Measurements from ENCODE around the gene SLC8A2.

The SLC8A2 gene

GRCh38 chr19:47497821-47498520 is 26.3 kb upstream of the SLC8A2 start:
- no peaks in the 10 kb centered on the region for H3K27me3 ChIP-seq (ENCODE audit: insufficient read depth, low read length)
- no peaks in the 10 kb centered on the region for H3K79me2 ChIP-seq (ENCODE audit: insufficient read depth, low read length)

GRCh38 chr19:47497050-47497766 is 25.5 kb upstream of the SLC8A2 start:
- Histone ChIP-seq H3K36me3 (ENCODE audit: insufficient read depth, low read length) (peaks cover 26% of the 10 kb centered on the region; the same call in 1 of the 2 replicates), H3K9me2 (ENCODE audit: low read depth, low read length) (no peaks in the 10 kb centered on the region), H3K4me3 (ENCODE audit: low read depth, low read length, poor library complexity, severe bottlenecking) (no peak overlapping the region), H2AFZ (ENCODE audit: low read length) (no peak overlapping the region), H3K27ac (ENCODE audit: low read depth, low read length, poor library complexity, severe bottlenecking) (no peak overlapping the region), H3K27me3 (ENCODE audit: insufficient read depth, low read length) (no peaks in the 10 kb centered on the region), H3K4me1 (ENCODE audit: insufficient read depth, low read length, severe bottlenecking) (no peaks in the 10 kb centered on the region), H3F3A (ENCODE audit: insufficient read depth, low read length) (no peaks in the 10 kb centered on the region), H3K9ac (ENCODE audit: low read length) (no peak overlapping the region), H4K20me1 (ENCODE audit: insufficient read depth, low read length) (no peaks in the 10 kb centered on the region), H3K9me3 (ENCODE audit: low read length) (no peaks in the 10 kb centered on the region), H3K4me2 (ENCODE audit: low read length) (no peak overlapping the region), H3K79me2 (ENCODE audit: insufficient read depth, low read length) (no peaks in the 10 kb centered on the region)
- TF ChIP-seq EZH2 (IDR thresholded peaks at IDR 0.05; ENCODE audit: borderline replicate concordance, low read length) = no peak

More at GRCh38 chr19:47497821-47498520, 26.3 kb upstream of the SLC8A2 start:
- no peak overlapping the region for H3K9ac ChIP-seq (ENCODE audit: low read length)
- TF ChIP-seq EZH2 (IDR thresholded peaks at IDR 0.05; ENCODE audit: borderline replicate concordance, low read length) (no peak), CTCF (IDR thresholded peaks at IDR 0.05; ENCODE audit: low read length) (no peak)
- H3K4me2 ChIP-seq (ENCODE audit: low read length) = no peak overlapping the region
- no peak overlapping the region for H3K4me3 ChIP-seq (ENCODE audit: low read depth, low read length, poor library complexity, severe bottlenecking)
- H3K27ac ChIP-seq (ENCODE audit: low read depth, low read length, poor library complexity, severe bottlenecking) = no peak overlapping the region
- no peaks in the 10 kb centered on the region for H4K20me1 ChIP-seq (ENCODE audit: insufficient read depth, low read length)
- H3K9me2 ChIP-seq (ENCODE audit: low read depth, low read length) = no peaks in the 10 kb centered on the region
- H3K4me1 ChIP-seq (ENCODE audit: insufficient read depth, low read length, severe bottlenecking) = no peaks in the 10 kb centered on the region
- no peaks in the 10 kb centered on the region for H3F3A ChIP-seq (ENCODE audit: insufficient read depth, low read length)
- H2AFZ ChIP-seq (ENCODE audit: low read length) = no peak overlapping the region
- H3K36me3 ChIP-seq (ENCODE audit: insufficient read depth, low read length) = peaks cover 30% of the 10 kb centered on the region; the same call in 1 of the 2 replicates
- H3K9me3 ChIP-seq (ENCODE audit: low read length) = no peaks in the 10 kb centered on the region

GRCh38 chr19:47495478-47496372 is 24.0 kb upstream of the SLC8A2 start:
- TF ChIP-seq EZH2 (IDR thresholded peaks at IDR 0.05; ENCODE audit: borderline replicate concordance, low read length) = no peak
- TF ChIP-seq CTCF (IDR thresholded peaks at IDR 0.05; ENCODE audit: low read length) = no peak
- no peaks in the 10 kb centered on the region for H3K9me3 ChIP-seq (ENCODE audit: low read length)
- H3K79me2 ChIP-seq (ENCODE audit: insufficient read depth, low read length) = no peaks in the 10 kb centered on the region
- no peaks in the 10 kb centered on the region for H3F3A ChIP-seq (ENCODE audit: insufficient read depth, low read length)
- no peaks in the 10 kb centered on the region for H3K4me1 ChIP-seq (ENCODE audit: insufficient read depth, low read length, severe bottlenecking)
- H4K20me1 ChIP-seq (ENCODE audit: insufficient read depth, low read length) = no peaks in the 10 kb centered on the region
- H2AFZ ChIP-seq (ENCODE audit: low read length) = no peak overlapping the region
- no peaks in the 10 kb centered on the region for H3K9me2 ChIP-seq (ENCODE audit: low read depth, low read length)
- H3K36me3 ChIP-seq (ENCODE audit: insufficient read depth, low read length) = peaks cover 22% of the 10 kb centered on the region; the same call in 1 of the 2 replicates
- H3K9ac ChIP-seq (ENCODE audit: low read length) = no peak overlapping the region
- H3K27me3 ChIP-seq (ENCODE audit: insufficient read depth, low read length) = no peaks in the 10 kb centered on the region
- H3K4me3 ChIP-seq (ENCODE audit: low read depth, low read length, poor library complexity, severe bottlenecking) = no peak overlapping the region
- no peak overlapping the region for H3K27ac ChIP-seq (ENCODE audit: low read depth, low read length, poor library complexity, severe bottlenecking)
- no peak overlapping the region for H3K4me2 ChIP-seq (ENCODE audit: low read length)
